Measurements from ENCODE around the gene CLN5. TPM values are rescaled to one million over a fixed set of nuclear protein-coding genes. Genes with fewer than 3 reads are reported as not detected.

The CLN5 gene
- total RNA-seq, 1 donor from 2014 or later = 24.1 TPM

GRCh38 chr13:77016251-77016812, 24.5 kb downstream of the CLN5 start:
- no peak for FAIRE-seq
- DNase-seq (ENCODE audit: low spot score in 2 of 2) = no peak

DNA sequence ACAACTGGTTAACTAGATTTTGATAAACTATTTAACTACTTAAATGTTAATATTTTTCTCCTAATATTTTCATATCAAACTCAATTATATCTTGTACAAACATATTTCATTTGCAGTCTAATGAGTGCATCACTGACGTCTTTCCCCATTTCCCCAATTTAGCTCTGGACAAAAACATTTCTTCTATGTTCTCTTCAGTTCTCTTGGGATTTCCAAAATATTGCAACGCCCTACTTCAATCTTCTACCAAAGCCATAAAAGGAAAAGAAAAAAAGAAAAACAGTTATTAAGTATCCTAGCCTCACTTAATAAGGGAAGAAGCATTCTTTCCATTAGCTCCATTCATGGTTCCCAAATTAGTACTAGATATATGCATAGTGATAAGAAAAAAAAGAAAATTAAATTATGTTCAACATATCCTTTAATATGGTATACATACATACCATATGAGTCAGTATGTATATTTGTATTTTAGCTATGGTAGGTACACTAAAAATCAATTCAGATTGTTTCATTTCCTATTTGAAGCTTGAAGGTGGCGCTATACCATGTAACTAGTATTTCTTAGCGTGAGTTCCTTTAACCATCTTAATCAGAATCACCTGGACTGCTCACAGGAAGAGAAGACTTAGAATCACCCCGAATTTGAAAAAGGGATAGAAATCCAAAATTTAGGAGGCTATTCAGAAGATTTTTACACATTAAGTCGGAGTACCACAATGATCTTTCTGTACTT, 25.2 kb downstream of the CLN5 start:
- DNase-seq (ENCODE audit: low spot score in 2 of 2) (no peak), FAIRE-seq (no peak)

- DNase-seq (ENCODE audit: low spot score in 2 of 2) (no peak), FAIRE-seq (no peak)
Observed at GRCh38 chr13:77019756-77020155, 27.9 kb downstream of the CLN5 start.

DNA sequence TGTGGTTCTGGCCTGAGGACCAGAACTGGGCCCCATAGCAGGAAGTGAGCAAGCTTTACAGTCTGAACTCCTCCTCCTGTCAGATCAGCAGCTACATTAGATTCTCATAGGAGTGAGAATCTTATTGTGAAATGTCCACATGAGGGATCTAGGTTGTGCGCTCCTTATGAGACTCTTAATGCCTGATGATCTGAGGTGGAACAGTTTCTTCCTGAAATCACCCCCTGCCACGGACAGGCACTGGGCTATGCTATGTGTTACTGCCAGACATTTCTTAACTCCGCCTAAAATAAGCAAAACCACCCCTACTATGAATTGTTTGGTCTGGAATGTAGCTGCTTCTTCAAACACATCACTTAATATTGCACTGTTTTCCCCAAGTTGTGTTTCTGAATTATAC, 30.5 kb downstream of the CLN5 start:
- FAIRE-seq (no peak), DNase-seq (ENCODE audit: low spot score in 2 of 2) (no peak)

DNA sequence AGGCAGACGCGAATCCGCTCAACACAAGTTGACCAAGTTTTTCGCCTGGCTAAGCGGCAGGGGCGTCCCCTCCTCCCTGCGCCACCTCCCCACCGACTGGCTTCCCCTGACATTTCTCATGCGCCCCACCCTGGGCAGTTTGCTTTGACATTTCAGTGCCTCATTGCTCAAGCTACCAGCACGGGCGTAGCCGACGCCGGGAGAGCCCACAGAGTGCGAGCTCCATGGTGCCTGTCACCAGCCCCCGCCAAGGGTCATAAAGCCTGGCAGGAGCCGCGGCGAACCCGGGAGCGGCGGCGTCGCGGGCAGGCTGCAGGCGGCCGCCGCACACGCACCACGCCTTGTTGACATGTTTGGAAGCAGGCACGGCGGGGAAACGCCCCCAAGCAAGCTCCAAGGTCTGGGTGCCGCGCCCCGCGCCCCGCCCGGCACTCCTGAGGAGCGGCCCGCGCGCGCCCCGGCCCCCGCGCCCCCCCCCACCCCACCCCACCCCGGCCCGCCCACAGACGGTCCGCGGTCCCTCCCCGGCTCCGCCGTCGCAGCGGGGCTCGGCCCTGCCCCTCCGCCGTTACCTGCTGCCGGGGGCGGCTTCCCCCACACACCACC, 34.5 kb downstream of the CLN5 start:
- DNase-seq (ENCODE audit: low spot score in 2 of 2) (peak; percentile 45 to 74), FAIRE-seq (no peak)

- FAIRE-seq = no peak
- DNase-seq (ENCODE audit: low spot score in 2 of 2) = peak; percentile 87 to 88
Observed at GRCh38 chr13:77026861-77027621, 35.2 kb downstream of the CLN5 start, which contains the start of gene FBXL3. FBXL3 (minus strand) TSS chr13:77027159; CDS start chr13:77021860, 5,299 bp downstream.

DNA sequence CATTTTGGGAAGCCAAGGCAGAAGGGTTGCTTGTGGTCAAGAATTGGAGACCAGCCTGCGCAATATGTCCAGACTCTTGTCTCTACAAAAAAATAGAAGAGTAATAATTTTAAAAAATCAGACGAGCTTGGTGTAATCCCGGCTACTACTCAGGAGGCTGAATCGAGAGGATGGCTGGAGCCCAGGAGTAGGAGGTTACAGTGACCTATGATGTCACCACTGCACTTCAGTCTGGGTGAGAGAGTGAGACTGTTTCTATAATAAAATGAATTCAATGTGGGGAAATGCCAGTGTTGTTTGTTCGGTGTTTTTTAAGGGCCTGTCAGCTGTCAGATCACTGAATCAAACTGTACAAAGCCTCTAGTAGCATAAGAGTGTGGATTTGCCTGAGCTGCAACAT, 36.3 kb downstream of the CLN5 start:
- FAIRE-seq (no peak), DNase-seq (ENCODE audit: low spot score in 2 of 2) (peak in 1 of 2 donors; percentile 7)

DNA sequence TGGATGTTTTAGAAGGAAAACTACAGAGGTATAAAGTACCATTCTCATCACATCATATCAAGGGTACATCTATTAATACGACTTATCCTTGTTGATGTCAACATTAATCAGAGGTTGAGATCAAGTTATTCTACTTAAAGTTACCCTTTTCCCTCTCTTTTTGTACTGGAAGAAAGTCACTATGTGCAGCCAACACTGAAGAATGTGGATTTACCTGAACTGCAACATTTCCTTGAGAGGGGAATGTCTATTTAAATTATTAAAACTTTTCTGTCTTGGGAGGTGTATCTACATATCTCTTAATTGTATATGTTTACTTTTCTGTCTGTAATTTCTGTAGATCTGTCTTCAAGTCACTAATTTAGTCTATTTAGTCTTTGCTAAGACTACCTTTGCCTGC, 37.6 kb downstream of the CLN5 start:
- DNase-seq (ENCODE audit: low spot score in 2 of 2) (no peak), FAIRE-seq (no peak)

DNA sequence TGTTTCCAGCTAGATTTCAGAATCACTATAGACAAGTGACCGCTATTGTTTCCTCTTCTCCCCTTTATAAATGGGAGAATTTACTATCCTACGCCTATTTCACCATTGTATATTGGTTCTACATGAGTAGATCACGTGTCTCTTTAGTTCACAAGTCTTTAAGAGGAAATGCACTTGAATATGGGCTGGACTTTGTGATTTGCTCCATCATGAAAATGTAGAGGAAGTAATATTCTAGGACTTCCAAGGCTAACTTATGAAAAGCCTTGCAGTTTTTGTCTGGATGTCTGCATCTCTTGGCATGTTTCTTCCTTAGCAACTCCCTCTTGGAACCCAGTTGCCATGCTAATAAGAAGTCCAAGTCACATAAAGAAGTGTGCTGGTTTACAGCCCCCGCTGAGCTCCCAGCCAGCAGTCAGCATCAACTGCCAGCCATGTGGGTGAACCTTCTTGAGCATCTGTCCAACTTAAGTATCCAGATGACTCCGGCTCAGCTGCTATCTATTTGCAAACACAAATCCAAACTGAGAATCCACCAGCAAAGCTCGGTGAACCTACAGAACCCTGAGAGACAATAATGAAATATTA, 39.9 kb downstream of the CLN5 start:
- FAIRE-seq = no peak
- DNase-seq (ENCODE audit: low spot score in 2 of 2) = no peak

GRCh38 chr13:77033717-77034302, 41.9 kb downstream of the CLN5 start:
- DNase-seq (ENCODE audit: low spot score in 2 of 2) (no peak), FAIRE-seq (no peak)

GRCh38 chr13:77034881-77035280, 43.0 kb downstream of the CLN5 start:
- DNase-seq (ENCODE audit: low spot score in 2 of 2) = no peak
- no peak for FAIRE-seq

DNA sequence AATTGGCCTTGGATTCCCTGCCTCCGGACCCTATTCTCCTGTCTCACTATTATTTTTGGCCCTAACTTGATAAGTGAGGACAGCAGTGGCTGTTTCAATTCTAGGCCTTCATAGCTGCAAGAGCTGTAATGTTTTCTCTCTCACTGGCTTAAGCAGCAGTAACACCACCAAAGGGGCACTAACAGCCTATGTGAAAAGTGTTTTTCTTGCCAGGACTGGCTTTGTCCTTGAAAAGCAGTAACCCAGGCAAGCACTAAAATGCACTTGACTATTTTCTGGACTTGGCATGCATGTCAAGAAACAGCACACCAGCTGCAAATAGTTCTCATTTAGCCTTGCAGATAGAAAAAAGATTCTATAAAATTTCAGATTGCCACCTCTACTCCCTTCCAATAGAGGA, 44.4 kb downstream of the CLN5 start:
- no peak for DNase-seq (ENCODE audit: low spot score in 2 of 2)
- no peak for FAIRE-seq

- DNase-seq (ENCODE audit: low spot score in 2 of 2) (no peak), FAIRE-seq (no peak)
Observed at GRCh38 chr13:77038907-77039480, 47.1 kb downstream of the CLN5 start.

DNA sequence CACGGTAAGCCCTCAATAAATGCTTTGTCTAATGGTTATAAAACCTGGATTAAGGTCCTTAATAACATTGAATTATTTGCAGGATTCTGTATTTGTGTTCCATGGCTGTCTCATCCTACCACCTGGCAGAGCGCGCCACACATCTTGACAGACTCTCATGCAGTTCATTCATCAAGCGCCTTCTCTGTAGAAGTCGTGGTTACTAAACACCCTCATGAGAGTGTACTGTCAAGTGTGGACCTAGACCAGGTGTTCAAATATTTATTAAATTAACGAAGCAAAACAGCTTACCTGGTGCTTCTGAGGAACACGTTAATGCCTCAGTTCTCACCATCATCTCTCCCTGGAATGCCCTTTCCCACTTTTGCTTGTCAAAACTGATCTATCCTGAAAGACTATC, 48.2 kb downstream of the CLN5 start:
- DNase-seq (ENCODE audit: low spot score in 2 of 2) (no peak), FAIRE-seq (no peak)

DNA sequence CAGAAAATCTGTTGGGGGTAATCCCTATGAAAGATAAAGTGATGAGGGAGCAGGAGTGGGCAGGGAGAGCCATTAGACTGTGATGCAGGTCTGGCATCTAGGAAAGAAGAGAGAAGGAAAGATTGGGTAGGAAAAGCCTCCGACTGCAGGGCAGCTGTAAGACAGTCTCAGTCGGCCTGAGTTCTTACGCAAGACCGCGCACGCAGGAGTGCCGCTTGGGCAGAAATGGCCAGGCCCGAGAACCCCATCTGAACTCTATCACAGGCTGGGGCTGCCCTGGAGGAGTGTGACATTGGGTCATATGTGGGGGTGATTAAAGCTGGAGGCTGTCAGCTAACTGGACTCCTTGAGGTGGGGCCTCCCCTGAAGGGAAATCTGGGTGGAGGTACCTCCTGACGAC, 49.0 kb downstream of the CLN5 start:
- DNase-seq (ENCODE audit: low spot score in 2 of 2) (no peak), FAIRE-seq (no peak)

DNA sequence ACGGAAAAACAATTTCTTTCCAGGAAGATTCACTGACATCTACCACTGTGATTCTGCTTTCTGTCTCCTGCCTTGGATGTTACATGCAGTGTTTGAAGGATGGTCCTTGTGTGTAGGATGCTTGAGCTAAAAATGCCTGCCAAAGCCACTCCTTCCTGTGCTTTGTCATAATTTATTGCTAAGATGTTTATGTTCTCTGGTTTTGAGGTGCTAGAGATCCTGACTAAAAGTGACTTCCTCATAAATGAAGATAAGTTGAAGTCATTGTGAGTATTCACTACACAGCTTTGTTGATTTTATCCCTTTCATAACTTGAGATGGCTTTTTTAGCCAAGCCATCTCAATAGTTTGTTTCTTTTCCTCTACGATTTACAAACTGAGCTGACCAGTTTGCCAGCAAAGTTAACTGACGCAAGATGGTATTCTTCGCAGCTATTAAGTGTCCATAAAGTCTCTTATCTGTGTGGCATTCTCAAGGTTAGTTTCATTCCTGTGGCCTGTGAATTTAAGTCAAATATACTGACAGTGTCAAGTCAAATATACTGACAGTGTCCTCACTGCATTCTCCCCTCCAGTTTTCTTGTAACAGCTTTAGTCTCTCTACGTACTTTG, 50.8 kb downstream of the CLN5 start:
- no peak for FAIRE-seq
- DNase-seq (ENCODE audit: low spot score in 2 of 2) = no peak

DNA sequence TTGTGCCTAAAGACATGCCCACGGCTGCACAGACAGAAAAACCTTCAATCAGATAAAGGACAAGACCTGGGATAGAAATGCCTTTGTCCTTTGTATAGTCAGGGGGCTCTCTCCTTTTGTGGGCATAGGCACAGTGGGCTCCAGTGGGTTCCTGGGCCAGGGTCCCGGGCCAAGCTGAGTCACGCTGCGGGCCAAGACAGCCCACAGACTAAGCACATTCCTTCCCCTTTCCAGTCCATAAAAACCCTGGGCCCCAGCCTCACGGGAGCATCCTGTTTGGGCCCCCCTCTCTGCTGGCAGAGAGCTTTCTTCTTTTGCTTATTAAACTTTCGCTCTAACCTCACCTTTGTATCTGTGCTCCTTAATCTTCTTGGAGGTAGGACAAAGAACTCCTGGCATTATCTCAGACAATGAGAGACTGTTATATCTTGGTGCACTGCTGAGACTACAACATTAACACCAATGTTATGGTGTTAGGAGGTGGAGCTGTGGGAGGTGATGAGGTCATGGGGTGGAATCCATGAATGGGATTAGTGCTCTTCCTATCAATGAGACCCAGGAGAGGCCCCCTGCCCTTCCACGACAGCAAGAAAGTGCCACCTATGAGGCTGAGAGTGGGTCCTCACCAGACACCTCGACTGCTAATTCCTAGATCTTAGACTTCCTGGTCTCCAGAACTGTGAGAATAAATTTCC, 55.9 kb downstream of the CLN5 start:
- FAIRE-seq (no peak), DNase-seq (ENCODE audit: low spot score in 2 of 2) (no peak)

GRCh38 chr13:77048681-77049080, 56.8 kb downstream of the CLN5 start:
- FAIRE-seq = no peak
- DNase-seq (ENCODE audit: low spot score in 2 of 2) = no peak

GRCh38 chr13:77053192-77053591, 61.3 kb downstream of the CLN5 start:
- no peak for DNase-seq (ENCODE audit: low spot score in 2 of 2)
- FAIRE-seq = no peak

Data from frontal cortex (tissue), 4 donors.